Common myeloid progenitor, CD34-positive (primary cell): ENCODE data around the gene NABP2.

Experiments
- CTCF ChIA-PET: fragments of 350-600 bp; sonication (Branson Sonifier 250); formaldehyde crosslinking; loops from one replicate; lab custom pipeline; 2021; ENCODE audit warnings: antibody characterized with exemption; lab: Charles Lee
- POLR2A ChIA-PET: fragments of 350-600 bp; sonication (Branson Sonifier 250); formaldehyde crosslinking; loops from one replicate; lab custom pipeline; 2021; ENCODE audit warnings: antibody characterized with exemption; lab: Charles Lee
- DNase-seq, 3 donors: peaks; one replicate each; pipeline versions ENCODE4 v3.0.0 to v3.0.0-alpha.2; 2013
- H3K27ac ChIP-seq, 2 experiments: 1 replicate in 1 of 2; 2 replicates in 1 of 2; pipeline ENCODE4 v1.7.0; 2013; ENCODE audit warnings: inconsistent platforms in 2 of 2, low read length in 2 of 2, mild to moderate bottlenecking in 2 of 2, low read depth in 1 of 2, moderate library complexity in 1 of 2; ENCODE audit not compliant: severe bottlenecking in 2 of 2, insufficient read depth in 1 of 2, poor library complexity in 1 of 2
- H3K27me3 ChIP-seq, 5 experiments: replicated peaks in 2 of 5; 1 replicate in 3 of 5; 2 replicates in 2 of 5; pipeline versions ENCODE4 v1.6.1 to v1.7.0; 2013; ENCODE audit warnings: low read length in 4 of 5, mild to moderate bottlenecking in 2 of 5, moderate library complexity in 2 of 5, inconsistent platforms in 1 of 5; ENCODE audit not compliant: insufficient read depth in 5 of 5, control insufficient read depth in 4 of 5
- H3K36me3 ChIP-seq, 4 experiments: 1 replicate in 2 of 4; 2 replicates in 2 of 4; pipeline versions ENCODE4 v1.6.1 to v1.7.0; 2013; ENCODE audit warnings: low read length in 3 of 4, control low read depth in 1 of 4, mild to moderate bottlenecking in 1 of 4; ENCODE audit not compliant: control insufficient read depth in 4 of 4, insufficient read depth in 4 of 4
- H3K4me1 ChIP-seq, 4 experiments: 1 replicate in 3 of 4; 2 replicates in 1 of 4; pipeline versions ENCODE4 v1.6.1 to v1.7.1; 2013; ENCODE audit warnings: low read length in 3 of 4, mild to moderate bottlenecking in 3 of 4, control low read depth in 1 of 4, inconsistent platforms in 1 of 4, moderate library complexity in 1 of 4; ENCODE audit not compliant: control insufficient read depth in 4 of 4, insufficient read depth in 4 of 4; ENCODE audit errors: control extremely low read depth in 1 of 4
- H3K4me3 ChIP-seq, 7 experiments: 1 replicate in 4 of 7; 2 replicates in 3 of 7; pipeline versions ENCODE4 v1.5.1 to v1.7.0; 2013; ENCODE audit warnings: mild to moderate bottlenecking in 7 of 7, low read length in 6 of 7, moderate library complexity in 6 of 7, inconsistent platforms in 2 of 7, low read depth in 2 of 7, control low read depth in 1 of 7; ENCODE audit not compliant: insufficient read depth in 4 of 7, control insufficient read depth in 1 of 7; ENCODE audit errors: extremely low read depth in 1 of 7
- H3K9me3 ChIP-seq, 5 experiments: 1 replicate in 4 of 5; 2 replicates in 1 of 5; pipeline versions ENCODE4 v1.6.1 to v1.7.1; 2013; ENCODE audit warnings: low read length in 4 of 5, mild to moderate bottlenecking in 2 of 5, inconsistent platforms in 1 of 5, low read depth in 1 of 5, moderate library complexity in 1 of 5; ENCODE audit not compliant: control insufficient read depth in 4 of 5, insufficient read depth in 2 of 5; ENCODE audit errors: control extremely low read depth in 1 of 5
- WGBS: methylation state at CpG from one replicate; pipeline ENCODE4 v1.1.5; 2013; ENCODE audit not compliant: insufficient coverage; 5-methylcytosine and 5-hydroxymethylcytosine counted together

Gene NABP2

DNA sequence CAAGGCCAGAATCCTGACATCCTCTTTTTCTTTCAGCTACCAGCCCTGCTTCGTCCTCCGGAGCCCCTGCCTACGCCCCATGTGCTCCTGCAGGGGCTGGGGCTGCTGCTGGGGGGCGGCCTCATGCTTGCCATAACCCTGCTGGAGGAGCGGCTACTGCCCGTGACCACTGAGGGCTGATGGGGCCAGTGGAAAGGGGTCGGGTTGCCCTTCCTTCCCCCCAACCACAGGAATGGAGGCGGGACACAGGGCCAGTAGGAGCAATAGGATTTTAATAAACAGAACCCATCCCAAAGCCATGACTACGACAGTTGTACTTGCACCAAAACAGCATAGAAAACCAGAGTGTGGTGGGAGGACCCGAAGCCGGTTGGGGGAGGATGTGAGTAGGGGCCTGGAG, 13.4 kb downstream of the NABP2 start:
- H3K36me3 ChIP-seq: peaks cover 2 to 54% (median 30%) of the 10 kb centered on the region in 4 experiments
- ChIA-PET CTCF (interaction anchor here (0.9 to 2.8 kb wide), 7 partner anchors 10 to 109 kb away, joined by 3 to 9 read pairs (median 5); partner anchors contain the start of gene ESYT1), POLR2A (no interaction called here)
- DNase-seq: no peak
- no peaks in the 10 kb centered on the region for H3K9me3 ChIP-seq
- H3K27ac ChIP-seq: no peak overlapping the region
- peaks cover 0 to 3% (median 0%) of the 10 kb centered on the region in 4 experiments for H3K4me1 ChIP-seq
- no peaks in the 10 kb centered on the region for H3K27me3 ChIP-seq
- 86% methylated on average over 7 of the region's 11 CpGs for WGBS
- no peak overlapping the region for H3K4me3 ChIP-seq

DNA sequence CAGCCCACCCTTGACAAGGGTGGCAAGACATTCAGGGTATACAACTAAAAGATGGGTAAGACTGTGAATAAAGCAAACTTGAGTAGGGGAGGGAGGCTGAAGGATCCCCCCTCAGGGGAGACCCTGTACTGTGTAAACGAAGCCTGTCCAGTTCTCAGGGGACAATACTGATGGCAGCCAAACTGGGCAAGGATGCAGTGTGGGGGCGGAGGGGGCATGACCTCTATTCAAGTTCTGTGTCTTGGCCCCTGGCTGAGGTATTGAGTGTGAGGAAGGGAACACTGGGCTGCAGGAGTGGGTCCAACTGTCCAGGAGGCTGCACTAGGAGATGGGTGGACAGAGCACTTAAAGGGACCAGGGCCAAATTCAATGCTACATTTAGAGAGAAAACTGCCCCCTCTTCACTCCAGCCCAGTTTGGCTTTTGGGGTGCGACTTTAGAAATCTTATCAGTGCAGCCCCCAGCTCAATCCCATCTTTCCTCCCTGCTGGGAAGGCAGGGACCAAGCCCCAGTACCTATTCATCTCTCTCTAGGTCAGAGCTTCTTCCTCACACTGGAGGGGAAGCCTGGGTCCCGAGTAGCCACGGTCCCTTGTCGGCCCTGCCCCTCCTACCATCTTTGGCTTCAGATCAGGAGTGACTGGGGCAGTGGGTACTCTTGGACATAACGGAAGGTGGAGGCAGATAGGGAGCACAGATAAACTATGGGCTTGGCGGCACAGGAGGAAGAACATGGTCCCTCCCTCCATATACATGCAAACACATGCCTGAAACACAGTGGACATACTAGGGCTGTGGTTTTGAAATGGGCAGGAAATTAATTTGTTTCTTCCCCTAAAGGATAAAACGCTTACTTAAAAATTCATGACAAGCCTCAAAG, 17.5 kb downstream of the NABP2 start:
- no peak for DNase-seq
- ChIA-PET POLR2A (no interaction called here), CTCF (interaction anchor here (1.4 kb wide), 1 partner anchor 16 kb away, joined by 5 read pairs; the partner anchor contains the start of gene ANKRD52)
- no peaks in the 10 kb centered on the region for H3K9me3 ChIP-seq
- WGBS: 91% methylated on average over 4 of the region's 9 CpGs
- H3K36me3 ChIP-seq: peaks cover 8 to 81% (median 59%) of the 10 kb centered on the region in 4 experiments
- H3K27ac ChIP-seq: peak overlapping the region in 1 of 2 experiments; percentile 32
- no peaks in the 10 kb centered on the region for H3K27me3 ChIP-seq
- peaks cover 0 to 4% (median 0%) of the 10 kb centered on the region in 4 experiments for H3K4me1 ChIP-seq
- no peak overlapping the region for H3K4me3 ChIP-seq

DNA sequence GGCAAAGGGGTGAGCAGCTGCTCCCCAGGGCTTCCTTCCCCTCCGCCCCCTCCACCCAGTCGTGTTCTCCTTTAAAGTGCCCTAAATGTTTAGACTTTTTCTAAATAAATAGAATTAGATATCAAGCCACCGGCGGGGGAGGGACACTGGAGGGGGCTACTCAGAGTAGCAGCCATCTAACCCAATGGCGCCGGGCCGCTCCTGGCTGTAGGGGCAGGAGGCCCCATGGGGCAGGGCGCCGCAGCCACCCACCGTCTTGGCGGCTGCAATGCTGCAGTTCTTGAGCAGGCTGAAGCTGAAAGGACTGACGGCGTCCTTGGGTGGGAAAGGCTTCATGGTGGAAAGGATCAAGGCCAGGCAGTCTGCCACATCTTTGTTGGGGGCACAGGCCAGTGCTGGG, 18.8 kb downstream of the NABP2 start:
- H3K27me3 ChIP-seq: no peaks in the 10 kb centered on the region
- no peak for DNase-seq
- peaks cover 10 to 84% (median 57%) of the 10 kb centered on the region in 4 experiments for H3K36me3 ChIP-seq
- POLR2A ChIA-PET: no interaction called here
- CTCF ChIA-PET: interaction anchor here (1.4 kb wide), 1 partner anchor 15 kb away, joined by 5 read pairs; the partner anchor contains the start of gene ANKRD52
- WGBS: 100% methylated on average over 7 of the region's 13 CpGs
- no peak overlapping the region for H3K27ac ChIP-seq
- H3K9me3 ChIP-seq: no peaks in the 10 kb centered on the region
- no peak overlapping the region for H3K4me3 ChIP-seq
- H3K4me1 ChIP-seq: peaks cover 0 to 4% (median 0%) of the 10 kb centered on the region in 4 experiments

DNA sequence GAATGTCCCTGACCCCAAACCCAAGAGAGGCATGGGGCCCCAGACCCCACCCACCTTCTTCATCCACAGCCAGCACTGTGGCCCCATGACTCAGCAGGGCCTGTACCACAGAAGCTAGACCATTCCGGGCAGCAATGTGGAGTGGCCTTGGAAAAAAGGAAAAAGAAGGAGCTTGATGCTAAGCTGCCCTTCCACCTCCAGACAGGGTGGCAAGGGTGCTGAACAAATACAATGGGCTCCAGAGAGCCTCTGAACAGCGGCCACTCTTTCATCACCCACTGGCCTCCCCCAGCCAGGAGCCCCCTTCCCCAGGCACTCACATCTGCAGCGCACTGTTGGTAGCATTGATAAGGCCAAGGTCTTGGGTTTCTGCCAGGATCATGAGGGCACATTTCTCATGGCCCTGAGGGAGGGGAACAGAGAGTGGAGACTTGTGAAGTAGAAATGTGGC, 19.6 kb downstream of the NABP2 start:
- peak in 2 of 3 donors; percentile 53 to 63 for DNase-seq
- H3K9me3 ChIP-seq: no peaks in the 10 kb centered on the region
- peak overlapping the region in 1 of 2 experiments; percentile 52 for H3K27ac ChIP-seq
- peaks cover 0 to 4% (median 0%) of the 10 kb centered on the region in 4 experiments for H3K4me1 ChIP-seq
- H3K4me3 ChIP-seq: no peak overlapping the region
- POLR2A ChIA-PET: no interaction called here
- CTCF ChIA-PET: interaction anchor here (1.2 kb wide), 1 partner anchor 12 kb away, joined by 4 read pairs; no protein-coding TSS in a partner anchor
- H3K27me3 ChIP-seq: no peaks in the 10 kb centered on the region
- WGBS: no CpG with 5 or more reads among the region's 3 CpGs
- H3K36me3 ChIP-seq: peaks cover 10 to 89% (median 61%) of the 10 kb centered on the region in 4 experiments

DNA sequence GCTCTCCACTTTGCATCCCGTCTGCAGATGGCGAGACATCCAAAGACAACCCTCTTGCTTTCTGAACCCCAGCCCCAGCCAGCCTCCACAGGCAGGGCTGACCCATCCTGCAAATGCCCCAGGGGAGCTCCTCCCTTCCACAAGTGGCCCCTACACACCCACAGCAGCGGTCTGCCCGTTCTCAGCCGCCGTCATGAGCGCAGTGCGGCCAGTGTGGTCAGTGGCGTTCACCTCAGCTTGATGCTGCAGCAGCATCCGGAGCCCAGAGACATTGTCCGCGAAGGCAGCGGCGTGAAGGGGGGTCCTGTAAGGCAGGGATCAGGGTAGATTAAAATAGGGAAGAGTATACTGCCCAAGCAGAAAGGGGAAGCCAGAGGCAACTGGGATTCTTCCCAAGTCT, 20.4 kb downstream of the NABP2 start:
- no peaks in the 10 kb centered on the region for H3K9me3 ChIP-seq
- H3K27me3 ChIP-seq: no peaks in the 10 kb centered on the region
- H3K4me3 ChIP-seq: no peak overlapping the region
- H3K36me3 ChIP-seq: peaks cover 10 to 89% (median 64%) of the 10 kb centered on the region in 4 experiments
- H3K27ac ChIP-seq: peak overlapping the region in 1 of 2 experiments; percentile 5
- ChIA-PET CTCF (interaction anchor here (1.2 kb wide), 1 partner anchor 11 kb away, joined by 4 read pairs; no protein-coding TSS in a partner anchor), POLR2A (no interaction called here)
- peaks cover 0 to 4% (median 0%) of the 10 kb centered on the region in 4 experiments for H3K4me1 ChIP-seq
- 100% methylated on average over 13 of the region's 14 CpGs for WGBS
- DNase-seq: no peak

DNA sequence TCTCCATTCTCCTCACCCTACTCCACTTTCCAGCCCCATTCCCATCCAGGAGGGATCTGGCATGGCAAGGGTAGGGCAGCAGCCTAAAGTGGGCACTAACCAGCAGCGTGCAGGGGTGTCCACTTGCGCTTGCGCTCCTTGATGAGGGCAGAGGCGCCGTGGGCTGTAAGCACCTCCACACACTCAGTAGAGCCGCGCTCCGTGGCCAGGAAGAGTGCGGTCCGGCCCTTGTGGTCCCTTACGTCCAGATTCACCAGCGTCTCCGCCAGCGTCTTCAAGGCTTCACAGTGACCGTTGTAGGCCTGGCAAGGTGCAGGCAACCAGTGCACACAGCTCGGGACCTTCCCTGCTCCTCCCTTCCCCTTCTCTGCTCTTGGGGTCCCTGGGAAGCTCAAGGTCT, 23.8 kb downstream of the NABP2 start:
- ChIA-PET CTCF (interaction anchor here (0.6 to 2.8 kb wide), 8 partner anchors 8 to 56 kb away, joined by 3 to 14 read pairs (median 4); partner anchors contain the start of genes ANKRD52 and RNF41), POLR2A (interaction anchor here (1.1 kb wide), 1 partner anchor 12 kb away, joined by 3 read pairs; no protein-coding TSS in a partner anchor)
- no peak for DNase-seq
- Histone ChIP-seq H3K36me3 (peaks cover 12 to 83% (median 60%) of the 10 kb centered on the region in 4 experiments), H3K27me3 (no peaks in the 10 kb centered on the region), H3K27ac (no peak overlapping the region), H3K9me3 (no peaks in the 10 kb centered on the region), H3K4me1 (no peaks in the 10 kb centered on the region), H3K4me3 (no peak overlapping the region)
- over 99% methylated on average over 16 of the region's 16 CpGs for WGBS
